ENCODE measurements around the gene PIEZO2. TPM values are rescaled to one million over a fixed set of nuclear protein-coding genes. Genes with fewer than 3 reads are reported as not detected.

The PIEZO2 gene
- total RNA-seq, 1 experiment from 2014 or later = 0.57 TPM

DNA sequence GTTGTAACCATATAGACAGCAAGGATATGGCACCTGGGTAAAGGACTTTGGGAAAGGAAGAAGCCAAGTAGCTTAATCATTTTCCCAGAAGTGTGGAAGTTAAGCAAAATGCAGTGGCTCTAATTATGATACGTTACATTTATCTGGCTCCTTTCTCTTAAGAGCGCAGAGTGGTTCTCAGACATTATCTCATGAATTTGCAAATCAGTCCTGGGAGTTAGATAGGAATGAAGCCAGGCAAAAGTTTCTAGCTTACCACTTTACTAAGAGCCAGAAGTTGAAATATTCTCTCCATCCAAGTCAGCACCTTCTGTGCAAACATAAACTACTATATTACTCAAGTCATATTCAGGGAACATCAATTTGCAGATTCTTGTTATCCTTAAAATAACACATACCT lies 10.9 kb upstream of the PIEZO2 start:
- no TSS peak for BruUV-seq (replicated peaks)
- Histone ChIP-seq H3K27me3 (ENCODE audit: control insufficient read depth, insufficient read depth, low read length) (no peaks in the 10 kb centered on the region; the same call in 1 of the 2 replicates), H3K36me3 (ENCODE audit: control insufficient read depth, insufficient read depth, low read length) (no peaks in the 10 kb centered on the region), H3K4me3 (ENCODE audit: low read depth in 2 of 2, low read length in 2 of 2) (no peak overlapping the region), H3K4me1 (ENCODE audit: control insufficient read depth, insufficient read depth, low read length) (no peaks in the 10 kb centered on the region), H3K27ac (ENCODE audit: low read length) (no peak overlapping the region), H3K9me3 (ENCODE audit: control insufficient read depth, insufficient read depth, low read depth, low read length) (no peaks in the 10 kb centered on the region)
- in situ Hi-C loops (cut with HindIII; ENCODE audit: low pct_unique_long_range_greater_than_20kb, low sequenced_read_pairs) = no loop called here
- ATAC-seq = no peak
- intact Hi-C loops (cut with micrococcal nuclease; ENCODE audit: unreplicated experiment) = loop anchor here (10.0 kb wide), 1 partner anchor 376 kb away; no protein-coding TSS in a partner anchor
- TF ChIP-seq POLR2AphosphoS5 (IDR thresholded peaks at IDR 0.05; ENCODE audit: low read depth, low read length) (no peak), TCF7L2 (IDR thresholded peaks at IDR 0.05; ENCODE audit: low read depth, low read length) (no peak), SIN3A (IDR thresholded peaks at IDR 0.05; ENCODE audit: borderline replicate concordance, insufficient read depth, low read depth, low read length) (no peak)
- TF ChIP-seq, protein P1, sequence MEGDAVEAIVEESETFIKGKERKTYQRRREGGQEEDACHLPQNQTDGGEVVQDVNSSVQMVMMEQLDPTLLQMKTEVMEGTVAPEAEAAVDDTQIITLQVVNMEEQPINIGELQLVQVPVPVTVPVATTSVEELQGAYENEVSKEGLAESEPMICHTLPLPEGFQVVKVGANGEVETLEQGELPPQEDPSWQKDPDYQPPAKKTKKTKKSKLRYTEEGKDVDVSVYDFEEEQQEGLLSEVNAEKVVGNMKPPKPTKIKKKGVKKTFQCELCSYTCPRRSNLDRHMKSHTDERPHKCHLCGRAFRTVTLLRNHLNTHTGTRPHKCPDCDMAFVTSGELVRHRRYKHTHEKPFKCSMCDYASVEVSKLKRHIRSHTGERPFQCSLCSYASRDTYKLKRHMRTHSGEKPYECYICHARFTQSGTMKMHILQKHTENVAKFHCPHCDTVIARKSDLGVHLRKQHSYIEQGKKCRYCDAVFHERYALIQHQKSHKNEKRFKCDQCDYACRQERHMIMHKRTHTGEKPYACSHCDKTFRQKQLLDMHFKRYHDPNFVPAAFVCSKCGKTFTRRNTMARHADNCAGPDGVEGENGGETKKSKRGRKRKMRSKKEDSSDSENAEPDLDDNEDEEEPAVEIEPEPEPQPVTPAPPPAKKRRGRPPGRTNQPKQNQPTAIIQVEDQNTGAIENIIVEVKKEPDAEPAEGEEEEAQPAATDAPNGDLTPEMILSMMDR (IDR thresholded peaks at IDR 0.05) = no peak
- TF ChIP-seq, protein P2, sequence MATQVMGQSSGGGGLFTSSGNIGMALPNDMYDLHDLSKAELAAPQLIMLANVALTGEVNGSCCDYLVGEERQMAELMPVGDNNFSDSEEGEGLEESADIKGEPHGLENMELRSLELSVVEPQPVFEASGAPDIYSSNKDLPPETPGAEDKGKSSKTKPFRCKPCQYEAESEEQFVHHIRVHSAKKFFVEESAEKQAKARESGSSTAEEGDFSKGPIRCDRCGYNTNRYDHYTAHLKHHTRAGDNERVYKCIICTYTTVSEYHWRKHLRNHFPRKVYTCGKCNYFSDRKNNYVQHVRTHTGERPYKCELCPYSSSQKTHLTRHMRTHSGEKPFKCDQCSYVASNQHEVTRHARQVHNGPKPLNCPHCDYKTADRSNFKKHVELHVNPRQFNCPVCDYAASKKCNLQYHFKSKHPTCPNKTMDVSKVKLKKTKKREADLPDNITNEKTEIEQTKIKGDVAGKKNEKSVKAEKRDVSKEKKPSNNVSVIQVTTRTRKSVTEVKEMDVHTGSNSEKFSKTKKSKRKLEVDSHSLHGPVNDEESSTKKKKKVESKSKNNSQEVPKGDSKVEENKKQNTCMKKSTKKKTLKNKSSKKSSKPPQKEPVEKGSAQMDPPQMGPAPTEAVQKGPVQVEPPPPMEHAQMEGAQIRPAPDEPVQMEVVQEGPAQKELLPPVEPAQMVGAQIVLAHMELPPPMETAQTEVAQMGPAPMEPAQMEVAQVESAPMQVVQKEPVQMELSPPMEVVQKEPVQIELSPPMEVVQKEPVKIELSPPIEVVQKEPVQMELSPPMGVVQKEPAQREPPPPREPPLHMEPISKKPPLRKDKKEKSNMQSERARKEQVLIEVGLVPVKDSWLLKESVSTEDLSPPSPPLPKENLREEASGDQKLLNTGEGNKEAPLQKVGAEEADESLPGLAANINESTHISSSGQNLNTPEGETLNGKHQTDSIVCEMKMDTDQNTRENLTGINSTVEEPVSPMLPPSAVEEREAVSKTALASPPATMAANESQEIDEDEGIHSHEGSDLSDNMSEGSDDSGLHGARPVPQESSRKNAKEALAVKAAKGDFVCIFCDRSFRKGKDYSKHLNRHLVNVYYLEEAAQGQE (IDR thresholded peaks at IDR 0.05; ENCODE audit: insufficient read depth in 1 of 2, low read depth in 2 of 2, low read length in 1 of 2) = no peak
- CTCF ChIA-PET = no interaction called here
- DNase-seq (ENCODE audit: low read depth, low spot score) = no peak
- POLR2A ChIA-PET = no interaction called here

DNA sequence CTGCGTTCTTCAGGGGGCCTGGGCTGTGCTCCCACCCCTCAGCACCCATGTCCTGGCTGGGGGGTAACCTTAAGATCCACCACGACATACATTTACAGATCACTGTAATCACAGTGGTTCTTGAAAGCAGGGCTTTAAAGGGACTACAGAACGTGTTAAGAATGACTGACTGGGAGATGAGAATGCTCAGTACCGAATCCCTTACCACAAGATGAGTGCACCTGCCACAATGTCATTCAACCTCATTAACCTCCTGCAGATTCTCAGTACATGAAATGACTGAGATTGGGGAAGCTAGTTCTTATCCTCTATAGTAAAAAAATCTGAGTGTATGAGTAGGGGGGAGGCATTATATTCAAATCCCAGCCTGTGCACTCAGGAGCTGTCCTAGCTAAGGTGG lies 10.5 kb upstream of the PIEZO2 start:
- ATAC-seq (no peak), DNase-seq (ENCODE audit: low read depth, low spot score) (no peak)
- Histone ChIP-seq H3K27ac (ENCODE audit: low read length) (no peak overlapping the region), H3K36me3 (ENCODE audit: control insufficient read depth, insufficient read depth, low read length) (no peaks in the 10 kb centered on the region), H3K9me3 (ENCODE audit: control insufficient read depth, insufficient read depth, low read depth, low read length) (no peaks in the 10 kb centered on the region), H3K4me3 (ENCODE audit: low read depth in 2 of 2, low read length in 2 of 2) (no peak overlapping the region), H3K27me3 (ENCODE audit: control insufficient read depth, insufficient read depth, low read length) (no peaks in the 10 kb centered on the region; the same call in 1 of the 2 replicates), H3K4me1 (ENCODE audit: control insufficient read depth, insufficient read depth, low read length) (no peaks in the 10 kb centered on the region)
- in situ Hi-C loops (cut with HindIII; ENCODE audit: low pct_unique_long_range_greater_than_20kb, low sequenced_read_pairs) = no loop called here
- intact Hi-C loops (cut with micrococcal nuclease; ENCODE audit: unreplicated experiment) = loop anchor here (10.0 kb wide), 2 partner anchors 375 to 595 kb away; no protein-coding TSS in a partner anchor
- TF ChIP-seq, protein P1 (IDR thresholded peaks at IDR 0.05) = no peak
- TF ChIP-seq TCF7L2 (IDR thresholded peaks at IDR 0.05; ENCODE audit: low read depth, low read length) = no peak
- no peak for TF ChIP-seq SIN3A (IDR thresholded peaks at IDR 0.05; ENCODE audit: borderline replicate concordance, insufficient read depth, low read depth, low read length)
- TF ChIP-seq POLR2AphosphoS5 (IDR thresholded peaks at IDR 0.05; ENCODE audit: low read depth, low read length) = no peak
- TF ChIP-seq, protein P2 (IDR thresholded peaks at IDR 0.05; ENCODE audit: insufficient read depth in 1 of 2, low read depth in 2 of 2, low read length in 1 of 2) = no peak
- POLR2A ChIA-PET = no interaction called here
- CTCF ChIA-PET = no interaction called here
- BruUV-seq (replicated peaks) = no TSS peak

Measured in Panc1 (cell line).